ENCODE measurements around the gene DCAF8.

The DCAF8 gene

GRCh38 chr1:160206421-160207117, 55.8 kb downstream of the DCAF8 start:
- in situ Hi-C loops (cut with MboI; ENCODE audit: low sequenced_read_pairs) = no loop called here

DNA sequence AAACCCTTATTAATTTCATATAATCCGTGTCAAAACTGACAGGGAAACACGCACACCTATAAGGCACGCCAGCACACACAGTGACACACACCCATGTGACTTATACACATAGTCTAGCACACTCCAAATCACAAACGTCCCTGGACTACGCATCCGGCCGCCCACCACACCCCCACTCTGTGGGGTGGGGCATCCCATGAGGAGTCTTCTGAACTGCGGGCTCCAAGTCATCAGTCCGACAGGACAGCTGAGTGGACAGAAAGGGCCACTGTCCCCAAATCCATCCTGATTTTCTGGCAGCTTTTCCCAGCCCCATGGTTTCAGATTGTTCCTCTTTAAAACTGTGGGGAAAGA, 56.3 kb downstream of the DCAF8 start:
- in situ Hi-C loops (cut with MboI; ENCODE audit: low sequenced_read_pairs) = no loop called here

GRCh38 chr1:160205242-160206035, 56.9 kb downstream of the DCAF8 start, which contains the start of gene PEA15:
Gene PEA15, plus strand, starts transcription at chr1:160205384. Its CDS starts 6,161 bp downstream, at chr1:160211545.
- in situ Hi-C loops (cut with MboI; ENCODE audit: low sequenced_read_pairs) = no loop called here

DNA sequence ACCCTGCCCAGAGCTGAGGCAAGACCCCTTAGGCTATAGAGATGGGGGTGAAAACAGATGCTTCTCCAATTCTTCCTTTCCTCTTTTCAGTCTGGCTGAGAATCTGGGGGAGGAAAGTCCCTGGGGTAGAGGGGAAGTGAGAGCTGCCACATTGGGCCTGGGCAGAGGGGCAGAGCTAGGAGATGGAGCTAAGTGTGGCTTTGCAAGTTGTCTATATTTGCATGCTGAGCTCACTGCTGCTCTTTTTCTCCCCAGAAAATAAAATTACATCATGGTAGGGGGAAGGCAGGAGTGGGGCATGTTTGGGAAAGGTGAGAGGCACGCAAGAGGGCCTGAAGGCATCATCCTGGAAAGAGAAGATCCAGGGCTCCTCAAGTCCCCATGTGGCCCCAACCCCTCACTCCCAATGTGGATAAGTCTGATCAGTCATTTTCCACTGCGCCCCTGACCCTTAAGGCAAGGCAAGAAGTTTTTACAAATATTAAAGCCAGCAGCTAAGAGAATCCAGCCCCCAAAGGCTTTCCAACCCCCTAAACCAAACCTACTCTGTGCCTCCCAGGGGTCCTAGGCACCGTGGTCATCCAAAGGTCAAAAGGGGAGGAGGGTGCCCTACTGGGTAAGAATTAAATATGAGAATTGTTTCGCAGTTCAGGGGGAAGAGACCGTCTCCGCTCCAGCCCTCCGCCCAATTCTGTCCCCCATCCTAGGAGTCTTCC, 57.7 kb downstream of the DCAF8 start:
- in situ Hi-C loops (cut with MboI; ENCODE audit: low sequenced_read_pairs) = no loop called here

GRCh38 chr1:160200786-160201185, 61.6 kb downstream of the DCAF8 start:
- in situ Hi-C loops (cut with MboI; ENCODE audit: low sequenced_read_pairs) = no loop called here

DNA sequence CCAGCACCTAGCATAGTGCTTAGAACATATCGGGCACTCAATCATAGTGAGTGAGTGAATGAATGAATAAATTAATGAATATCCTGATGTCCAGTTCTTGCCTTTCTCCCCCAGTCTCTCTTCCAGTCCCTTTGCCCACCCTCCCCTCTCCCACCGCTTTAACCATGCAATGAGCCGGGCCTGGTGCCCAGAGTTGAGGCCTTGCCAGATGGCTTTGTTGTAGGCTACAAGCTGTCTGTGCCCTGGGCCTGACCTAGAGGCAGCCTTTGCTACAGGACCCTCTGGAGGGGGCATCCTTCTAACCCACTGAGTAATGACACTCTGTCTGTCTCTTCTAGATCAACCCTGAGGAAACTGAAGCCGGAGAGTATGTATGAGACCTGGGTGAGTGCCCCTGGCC, 65.1 kb downstream of the DCAF8 start:
- in situ Hi-C loops (cut with MboI; ENCODE audit: low sequenced_read_pairs) = no loop called here

- in situ Hi-C loops (cut with MboI; ENCODE audit: low sequenced_read_pairs) = no loop called here
Measured at GRCh38 chr1:160196143-160196542, 66.2 kb downstream of the DCAF8 start.

DNA sequence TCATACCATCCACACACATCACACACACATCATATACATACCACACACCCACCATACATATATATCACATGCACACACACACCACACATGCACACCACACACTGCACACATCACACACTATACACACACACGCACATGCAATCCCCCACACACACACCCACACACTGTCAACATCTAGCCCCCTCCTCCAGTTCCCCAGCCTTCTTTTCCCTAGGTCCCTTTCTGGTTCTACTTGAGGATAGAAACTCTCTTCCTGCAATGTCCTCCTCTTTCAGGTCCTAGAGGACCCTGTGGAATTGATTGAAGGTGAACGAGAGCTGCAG, 67.7 kb downstream of the DCAF8 start:
- in situ Hi-C loops (cut with MboI; ENCODE audit: low sequenced_read_pairs) = no loop called here

- in situ Hi-C loops (cut with MboI; ENCODE audit: low sequenced_read_pairs) = no loop called here
Measured at GRCh38 chr1:160193832-160194736, 68.3 kb downstream of the DCAF8 start.

- in situ Hi-C loops (cut with MboI; ENCODE audit: low sequenced_read_pairs) = no loop called here
Measured at GRCh38 chr1:160193091-160193819, 69.1 kb downstream of the DCAF8 start.

DNA sequence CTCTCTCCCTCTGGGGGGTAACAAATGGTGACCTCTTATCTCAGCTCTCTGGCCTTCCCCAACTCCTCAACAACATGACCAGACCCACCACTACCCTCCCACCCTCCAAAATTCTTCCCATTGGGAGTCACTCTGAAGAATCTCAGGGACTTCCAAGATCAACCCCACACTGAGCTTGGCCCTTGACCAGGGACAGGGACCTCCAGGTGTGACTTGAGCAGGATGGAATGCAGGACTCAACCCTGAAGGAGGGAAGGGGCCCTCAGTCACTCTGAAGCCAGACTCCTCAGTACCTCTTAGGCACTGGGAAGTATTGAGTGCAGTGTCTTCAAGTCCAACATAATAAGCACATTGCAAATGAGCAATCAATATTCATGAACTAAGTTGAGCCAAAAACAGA, 70.1 kb downstream of the DCAF8 start:
- in situ Hi-C loops (cut with MboI; ENCODE audit: low sequenced_read_pairs) = no loop called here

GRCh38 chr1:160191756-160192155, 70.6 kb downstream of the DCAF8 start:
- in situ Hi-C loops (cut with MboI; ENCODE audit: low sequenced_read_pairs) = no loop called here

GRCh38 chr1:160189649-160190625, 72.4 kb downstream of the DCAF8 start, which contains the start of gene CASQ1:
Gene CASQ1, plus strand, starts transcription at chr1:160190575. Its CDS starts 177 bp downstream, at chr1:160190752.
- in situ Hi-C loops (cut with MboI; ENCODE audit: low sequenced_read_pairs) = no loop called here

GRCh38 chr1:160188341-160188740, 74.0 kb downstream of the DCAF8 start:
- in situ Hi-C loops (cut with MboI; ENCODE audit: low sequenced_read_pairs) = no loop called here

GRCh38 chr1:160187407-160187806, 74.9 kb downstream of the DCAF8 start:
- in situ Hi-C loops (cut with MboI; ENCODE audit: low sequenced_read_pairs) = no loop called here

DNA sequence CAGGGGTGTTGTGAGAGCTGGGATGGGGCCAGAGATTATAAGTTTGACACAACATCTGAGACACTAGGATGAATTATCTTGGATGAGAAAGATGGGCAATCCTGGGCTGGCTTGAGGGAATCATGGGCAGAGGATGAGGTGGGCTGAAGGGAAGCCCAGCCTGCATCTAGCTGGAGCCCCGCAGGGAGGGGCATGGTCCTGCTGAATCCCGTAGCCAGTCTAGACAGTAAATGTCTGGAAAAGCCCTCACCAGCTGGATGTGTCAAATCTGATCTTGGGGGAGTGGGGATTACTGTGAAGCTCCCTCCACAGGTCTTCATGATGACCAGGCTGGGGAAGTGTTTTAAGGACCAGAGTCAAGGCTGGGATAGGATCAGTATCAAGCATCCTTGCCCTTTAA, 75.6 kb downstream of the DCAF8 start:
- in situ Hi-C loops (cut with MboI; ENCODE audit: low sequenced_read_pairs) = no loop called here

DNA sequence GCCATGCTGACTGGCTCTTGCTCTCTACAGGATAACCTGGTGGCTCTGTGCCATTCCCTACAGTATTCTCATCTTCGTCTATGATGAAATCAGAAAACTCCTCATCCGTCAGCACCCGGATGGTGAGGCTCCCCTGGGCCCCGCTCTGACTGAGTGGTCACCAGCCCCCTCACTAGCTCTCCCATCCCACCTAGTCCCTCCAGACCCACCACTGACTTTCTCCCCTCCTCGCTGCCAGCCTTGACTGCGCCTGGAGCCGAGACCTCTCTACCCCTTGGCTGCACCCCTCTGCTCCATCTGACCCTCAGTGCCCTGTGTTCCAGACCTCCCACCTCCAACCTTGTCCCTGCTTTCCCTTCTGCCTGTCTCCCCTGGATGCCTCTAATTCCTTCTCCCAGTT, 76.1 kb downstream of the DCAF8 start:
- in situ Hi-C loops (cut with MboI; ENCODE audit: low sequenced_read_pairs) = no loop called here

- in situ Hi-C loops (cut with MboI; ENCODE audit: low sequenced_read_pairs) = no loop called here
Measured at GRCh38 chr1:160179336-160179735, 83.0 kb downstream of the DCAF8 start.

GRCh38 chr1:160178731-160179130, 83.6 kb downstream of the DCAF8 start:
- in situ Hi-C loops (cut with MboI; ENCODE audit: low sequenced_read_pairs) = no loop called here

Data from hTERT RPE-1 (cell line).